ENCODE results near the gene MDFIC.

The MDFIC gene

DNA sequence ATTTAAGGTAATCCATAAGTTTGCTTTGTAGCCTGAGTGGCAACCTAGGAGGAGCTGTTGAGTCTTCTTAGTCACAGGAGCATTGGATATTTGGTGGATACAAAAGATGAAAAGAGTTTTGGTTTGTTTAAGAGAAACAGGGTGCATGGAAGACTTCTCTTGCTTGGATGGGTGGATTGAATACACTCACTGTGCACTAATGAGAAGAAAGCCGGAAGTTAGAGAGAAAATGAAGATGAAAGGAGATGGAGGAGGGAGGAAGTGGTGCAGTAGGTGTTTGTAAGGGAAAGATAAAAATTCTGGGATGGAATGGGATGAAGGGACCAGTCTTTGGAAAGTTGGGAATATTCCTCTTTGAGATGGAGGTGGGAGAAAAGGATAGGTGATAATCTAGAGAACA, 7.7 kb downstream of the MDFIC start:
- no peak for DNase-seq

DNA sequence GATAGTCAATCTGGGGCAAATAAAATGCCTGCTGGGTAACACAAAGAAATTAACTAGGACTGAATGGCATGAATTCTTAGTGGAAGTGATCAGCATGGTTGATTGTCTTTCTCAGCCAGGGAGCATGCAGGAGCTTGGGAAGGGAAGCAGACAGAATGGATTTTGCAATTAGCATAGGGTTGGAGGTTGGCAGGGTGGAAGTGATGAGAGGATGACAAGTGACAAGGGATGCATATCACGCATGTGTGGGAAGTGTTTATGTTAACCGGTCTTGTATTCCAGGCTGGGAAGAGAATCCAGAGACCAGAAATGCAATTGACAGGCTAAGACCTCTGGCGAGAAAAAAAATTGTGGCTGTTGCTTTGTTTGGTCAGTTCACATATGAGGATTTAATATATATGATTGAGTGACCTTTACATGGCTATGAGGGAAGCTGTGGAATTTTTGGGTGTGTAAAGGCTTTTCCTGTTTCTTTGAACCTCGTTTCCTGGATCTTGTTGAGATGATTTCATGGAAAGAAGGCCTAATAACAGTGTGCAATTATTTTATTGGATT, 8.3 kb downstream of the MDFIC start:
- DNase-seq = no peak

- DNase-seq = no peak
These were observed 9.1 kb downstream of the MDFIC start for GRCh38 chr7:114930829-114931655.

GRCh38 chr7:114931656-114932011, 9.7 kb downstream of the MDFIC start:
- DNase-seq = peak; percentile 53

- DNase-seq = no peak
These were observed 11.1 kb downstream of the MDFIC start for GRCh38 chr7:114932991-114933390.

DNA sequence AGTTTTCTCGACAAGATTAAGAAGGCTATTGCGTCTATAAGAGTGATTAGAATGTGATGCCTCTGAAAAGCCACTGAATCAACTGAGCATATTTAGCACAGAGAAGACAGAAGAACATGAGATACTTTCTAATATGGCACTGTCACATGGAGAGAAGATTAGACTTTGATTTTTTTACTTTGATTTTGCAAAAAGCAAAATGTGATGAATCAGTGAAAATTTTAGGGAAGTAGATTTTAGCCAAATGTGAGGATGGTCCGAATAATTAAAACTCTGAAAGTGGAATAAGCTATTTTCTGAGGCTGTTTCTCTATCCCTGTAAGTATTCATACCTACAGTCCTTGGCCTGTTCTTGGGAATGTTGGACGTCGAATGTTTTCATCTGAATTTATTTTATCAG, 11.8 kb downstream of the MDFIC start:
- DNase-seq = no peak

DNA sequence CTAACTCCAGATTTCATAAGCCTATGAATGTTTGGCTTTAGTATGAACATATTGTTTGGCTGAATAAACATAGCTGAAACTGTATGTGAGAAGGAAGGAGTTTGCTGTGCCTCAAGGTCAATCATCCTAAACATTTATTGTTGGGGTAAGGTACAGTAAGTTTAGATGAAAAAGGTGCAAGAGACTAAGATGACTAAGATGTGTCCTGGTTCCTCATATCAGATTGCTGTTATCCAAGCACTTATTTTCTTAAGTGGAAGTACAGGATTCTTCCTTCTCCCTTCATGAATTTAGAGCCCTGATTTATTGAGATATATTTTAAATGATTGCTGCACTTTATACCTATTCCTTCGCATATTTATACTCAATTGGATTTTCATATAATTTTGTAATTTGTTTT, 12.2 kb downstream of the MDFIC start:
- no peak for DNase-seq

- no peak for DNase-seq
These were observed 12.8 kb downstream of the MDFIC start for GRCh38 chr7:114934713-114935112.

- no peak for DNase-seq
These were observed 14.6 kb downstream of the MDFIC start for GRCh38 chr7:114936471-114936870.

GRCh38 chr7:114937446-114937845, 15.6 kb downstream of the MDFIC start:
- DNase-seq = no peak

- DNase-seq = no peak
These were observed 16.9 kb downstream of the MDFIC start for GRCh38 chr7:114938785-114939184.

- no peak for DNase-seq
These were observed 17.7 kb downstream of the MDFIC start for GRCh38 chr7:114939484-114940097.

- no peak for DNase-seq
These were observed 18.3 kb downstream of the MDFIC start for GRCh38 chr7:114940220-114940619.

- no peak for DNase-seq
These were observed 19.8 kb downstream of the MDFIC start for GRCh38 chr7:114941692-114942091.

- no peak for DNase-seq
These were observed 20.7 kb downstream of the MDFIC start for GRCh38 chr7:114942446-114943175.

- DNase-seq = no peak
These were observed 21.6 kb downstream of the MDFIC start for GRCh38 chr7:114943530-114943929.

DNA sequence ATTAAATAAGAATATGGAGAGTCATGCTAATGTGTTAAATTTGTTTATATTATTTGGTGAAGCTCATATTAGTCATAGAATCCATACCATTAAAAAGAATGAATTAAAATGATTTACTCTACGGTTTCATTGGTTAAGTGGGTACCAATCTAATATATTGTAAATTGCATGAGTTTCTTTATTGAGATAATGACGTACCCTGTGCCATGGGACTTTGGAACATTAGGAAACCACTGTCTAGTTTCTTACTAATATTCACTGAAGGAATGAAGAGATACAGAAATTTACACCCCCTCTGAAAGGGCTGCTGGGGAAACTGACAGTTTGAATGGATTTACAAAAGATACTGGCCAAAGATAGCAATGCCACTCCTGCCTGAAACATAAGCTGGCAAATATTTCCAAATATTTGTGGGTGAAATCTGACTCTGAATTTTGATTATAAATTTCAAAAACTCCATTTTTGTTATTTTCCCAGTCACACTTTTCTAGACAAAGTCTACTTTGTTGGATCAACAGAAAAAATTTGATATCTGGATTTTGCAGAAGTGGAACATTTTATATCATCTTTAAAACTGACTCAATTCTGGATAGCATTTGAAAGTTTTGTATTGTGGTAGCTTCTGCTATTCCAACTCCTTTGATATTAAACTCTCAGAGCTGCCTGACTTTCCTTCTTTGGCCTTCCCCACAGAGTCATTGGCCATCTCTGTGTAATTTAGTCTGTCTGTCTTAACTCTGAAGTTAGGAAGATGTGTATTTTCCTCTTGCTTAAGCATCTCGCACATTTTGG, 22.3 kb downstream of the MDFIC start:
- DNase-seq = no peak

DNA sequence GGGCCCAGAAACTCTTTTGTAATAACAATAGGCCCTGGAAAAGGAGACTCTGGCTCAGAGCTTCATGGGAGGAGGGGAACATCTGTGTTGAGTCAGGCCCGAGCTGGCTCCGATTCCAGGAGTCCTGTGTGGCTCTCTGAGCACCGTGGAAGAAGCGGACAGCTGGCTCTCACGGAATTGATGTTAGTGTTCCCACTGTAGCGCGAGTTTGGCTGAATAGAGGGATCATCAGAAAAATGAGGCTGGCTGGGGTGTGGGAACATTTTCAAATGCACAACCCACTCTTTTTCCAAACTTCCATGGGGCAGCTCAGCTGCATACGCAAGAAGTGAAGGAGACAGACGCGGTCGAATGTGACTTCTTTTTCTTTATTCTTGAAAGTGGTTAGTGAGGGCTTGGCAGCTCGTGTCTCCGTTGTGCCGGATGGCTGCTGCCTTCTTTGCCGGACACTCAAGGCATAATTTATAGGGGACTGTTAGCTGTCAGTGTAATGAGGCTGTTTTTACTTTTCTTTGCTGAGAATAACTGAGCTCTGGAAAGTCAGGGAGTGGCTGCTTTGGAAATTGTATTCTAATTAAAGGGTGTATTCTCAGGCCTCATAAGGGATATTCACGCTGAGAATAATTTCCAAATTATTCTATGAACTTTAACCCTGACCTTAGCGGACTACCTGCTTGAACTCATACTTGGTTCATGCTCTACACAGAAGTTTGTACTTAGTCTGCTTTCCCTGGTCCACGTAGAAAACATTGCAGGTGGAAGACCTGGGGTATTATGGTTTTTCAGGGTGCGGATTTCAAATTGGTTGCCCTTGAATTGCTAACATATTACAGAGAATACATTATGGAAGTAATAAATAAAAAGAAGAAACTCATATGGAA, 23.1 kb downstream of the MDFIC start:
- no peak for DNase-seq

DNA sequence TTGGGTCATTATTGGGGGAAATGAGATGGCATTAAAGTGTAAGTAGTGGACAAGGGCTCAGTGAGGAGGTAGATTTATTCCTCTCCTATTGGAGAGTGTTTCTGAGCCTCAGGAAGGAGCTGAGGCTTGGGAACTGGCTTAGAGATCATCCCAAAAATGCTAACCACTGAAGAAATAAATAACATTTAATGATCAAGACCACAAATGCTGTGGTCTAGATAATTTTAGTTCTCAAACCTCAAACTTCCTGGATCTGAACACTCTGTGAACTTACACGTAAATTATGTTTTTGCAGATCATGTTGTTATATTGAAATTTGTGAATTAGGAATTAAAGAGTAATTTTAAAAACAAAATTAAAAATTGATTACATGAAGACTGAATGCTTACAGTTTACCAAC, 27.3 kb downstream of the MDFIC start:
- no peak for DNase-seq

GRCh38 chr7:114952296-114952695, 30.4 kb downstream of the MDFIC start:
- no peak for DNase-seq

- no peak for DNase-seq
These were observed 31.8 kb downstream of the MDFIC start for GRCh38 chr7:114953724-114954123.

GRCh38 chr7:114956702-114957101, 34.8 kb downstream of the MDFIC start:
- DNase-seq = no peak
